HG03135 (cell line): Measurements from ENCODE around the gene MFAP1.

Experiments used
- ATAC-seq: cut with Tn5 transposase; IDR thresholded peaks from one replicate; pipeline ENCODE4 v1.9.1; 2021; ENCODE audit warnings: mild to moderate bottlenecking, moderate library complexity; ENCODE audit not compliant: unreplicated experiment

The MFAP1 gene

DNA sequence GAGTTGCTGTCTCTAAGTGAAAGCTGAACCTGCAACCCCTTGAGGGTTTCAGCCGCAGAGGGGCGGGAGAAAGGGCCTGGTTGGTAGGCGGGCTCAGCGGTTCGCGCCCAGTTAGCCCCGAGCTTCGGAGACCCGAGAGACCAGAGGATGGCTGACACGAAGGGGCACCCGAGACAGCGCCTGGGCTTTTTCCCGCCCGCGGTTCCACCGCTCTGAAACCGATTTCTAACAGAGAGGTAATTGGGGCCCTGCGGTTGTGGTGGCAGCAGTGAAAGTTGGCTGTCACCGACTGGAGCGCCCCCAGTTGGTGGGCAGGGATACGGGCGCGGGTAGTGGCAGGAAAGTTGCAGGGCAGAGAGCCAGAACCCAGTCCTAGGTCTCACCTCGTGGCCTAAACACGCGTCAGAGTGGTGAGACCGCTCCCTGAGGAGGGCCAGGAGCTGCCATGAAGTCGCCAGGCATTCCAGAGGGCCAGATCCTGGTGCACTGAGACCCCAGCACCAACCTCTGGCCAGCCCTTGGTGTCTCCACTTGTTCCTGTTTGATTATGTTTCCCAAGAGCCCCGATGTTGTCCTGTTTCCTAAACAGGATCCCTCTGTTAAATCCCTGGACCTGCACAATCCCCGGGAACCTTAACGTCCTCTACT lies 47.1 kb downstream of the MFAP1 start:
- peak; percentile 61 for ATAC-seq

DNA sequence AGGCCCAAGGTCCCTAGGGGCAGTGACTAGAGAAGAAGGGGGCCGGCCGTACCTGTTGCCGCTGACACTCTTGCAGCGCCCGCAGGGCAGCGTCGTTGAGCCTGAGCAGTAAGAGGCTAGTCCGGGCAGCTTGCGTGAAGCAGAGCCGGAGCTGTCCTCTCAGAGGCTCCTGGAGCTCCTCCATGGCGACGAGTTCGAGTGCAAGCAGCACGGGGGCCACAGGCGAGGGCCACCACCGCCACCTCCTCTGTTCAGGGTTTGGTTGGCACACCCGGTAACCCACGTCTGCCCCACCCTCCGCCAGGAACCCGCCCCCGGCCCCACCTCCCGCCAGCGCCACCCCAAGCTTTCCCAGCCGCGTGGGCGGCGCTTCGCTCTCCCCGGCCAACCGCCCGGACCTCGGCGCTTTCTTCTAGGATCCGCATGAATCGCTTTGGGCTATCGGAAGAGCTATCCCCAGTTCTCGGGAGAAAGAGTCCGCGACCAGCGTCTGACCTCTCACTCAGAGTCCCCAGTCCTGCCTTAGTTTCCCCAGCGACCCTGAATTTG lies 47.7 kb downstream of the MFAP1 start, which contains the start of gene ELL3:
TSS of gene ELL3 (minus strand) at position 249 of the 549 bp plus-strand sequence. CDS start at position 184, 65 bp downstream.
- peak; percentile 31 for ATAC-seq

DNA sequence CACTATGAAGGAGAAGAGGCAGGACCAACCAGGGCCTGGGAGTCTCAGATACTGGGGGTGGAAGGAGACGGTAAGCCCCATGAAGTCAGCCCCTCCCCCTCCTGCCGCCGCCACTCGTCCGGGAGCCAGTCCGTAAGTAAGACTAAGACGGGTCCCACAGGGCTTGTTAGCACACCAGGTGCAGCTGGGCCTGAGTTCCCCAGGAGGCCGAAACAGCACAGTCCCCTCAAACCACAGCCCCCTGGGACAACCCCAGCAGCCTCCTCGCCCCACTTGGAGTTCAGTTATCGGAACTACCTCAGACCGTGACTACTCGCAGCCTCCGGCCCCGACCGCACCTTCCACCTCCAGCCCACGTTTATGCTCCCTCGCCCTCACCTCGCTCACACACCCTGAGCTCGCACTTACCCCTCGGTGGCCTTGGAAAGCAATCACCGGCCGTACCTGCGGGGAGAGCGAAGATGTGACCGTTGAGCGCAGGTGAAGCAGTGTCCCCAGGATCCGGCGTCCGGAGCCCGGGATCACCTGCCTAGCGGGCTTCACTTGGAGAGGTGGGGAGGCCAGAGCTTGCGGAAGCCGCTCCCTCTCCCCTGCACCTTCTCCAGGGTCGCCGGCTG lies 48.3 kb downstream of the MFAP1 start:
- peak; percentile 57 for ATAC-seq

DNA sequence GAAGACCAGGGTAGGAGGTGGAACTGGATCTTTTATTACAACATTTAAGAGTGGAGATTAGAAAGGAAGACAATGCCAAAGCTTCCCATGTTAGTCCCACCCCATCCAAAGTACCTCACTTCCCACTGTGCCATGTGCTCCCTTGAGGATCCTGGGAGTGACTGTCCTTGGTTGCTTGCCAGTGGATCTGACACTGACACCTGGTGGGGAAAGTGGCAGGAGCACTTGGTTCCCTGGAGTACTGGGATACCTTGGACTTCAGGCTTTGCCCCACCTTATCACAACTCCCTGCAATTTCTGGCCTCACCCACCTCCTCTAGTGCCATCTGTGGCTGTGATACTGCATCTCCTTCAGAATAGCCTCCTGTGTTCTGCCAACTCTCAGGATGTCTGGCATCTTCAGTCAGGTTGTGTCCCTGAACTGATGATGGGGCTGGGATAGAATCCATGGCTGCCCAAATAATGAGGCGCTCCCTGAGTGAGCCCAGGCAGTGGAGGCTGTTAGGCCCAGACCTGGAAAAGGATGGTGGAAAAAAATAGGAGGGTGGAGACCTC lies 49.0 kb downstream of the MFAP1 start:
- ATAC-seq: no peak

DNA sequence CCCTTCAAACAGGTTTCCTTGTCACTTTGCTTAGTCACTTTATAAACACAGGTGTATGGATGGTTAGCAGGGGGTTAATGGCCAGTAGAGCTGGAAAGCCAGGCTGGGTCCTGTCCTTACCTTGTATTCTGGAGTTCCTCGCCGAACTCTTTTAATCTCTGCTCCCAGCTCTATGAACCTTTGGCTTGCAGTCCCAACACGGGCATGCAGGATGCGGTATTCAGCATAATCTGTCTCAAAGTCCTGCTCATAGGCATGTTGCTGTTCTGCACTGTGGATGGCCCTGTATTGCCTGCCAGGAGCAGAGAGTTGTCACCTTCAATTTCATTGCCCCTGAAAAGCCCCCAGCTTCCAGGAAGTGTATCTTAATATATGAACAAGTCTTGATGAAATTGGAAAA lies 50.4 kb downstream of the MFAP1 start:
- no peak for ATAC-seq

DNA sequence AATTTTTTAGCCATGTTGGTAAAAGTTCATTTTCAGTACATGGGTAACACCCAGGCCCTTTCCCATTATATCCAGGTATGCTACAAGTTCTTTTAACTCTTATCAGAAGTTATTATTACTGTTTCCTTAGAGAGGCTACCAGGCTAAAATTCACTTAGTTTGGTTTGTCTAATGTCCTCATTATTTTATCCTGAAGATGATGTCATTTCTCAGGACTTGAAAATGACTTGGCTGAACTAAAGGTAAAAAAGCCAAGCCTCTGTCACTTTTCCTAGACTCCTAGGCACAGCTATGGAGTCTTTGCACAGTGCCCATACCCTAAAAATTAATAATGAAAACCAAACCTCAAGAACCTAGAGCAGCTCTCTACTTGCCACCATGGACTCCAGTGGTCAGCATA lies 51.9 kb downstream of the MFAP1 start:
- no peak for ATAC-seq

DNA sequence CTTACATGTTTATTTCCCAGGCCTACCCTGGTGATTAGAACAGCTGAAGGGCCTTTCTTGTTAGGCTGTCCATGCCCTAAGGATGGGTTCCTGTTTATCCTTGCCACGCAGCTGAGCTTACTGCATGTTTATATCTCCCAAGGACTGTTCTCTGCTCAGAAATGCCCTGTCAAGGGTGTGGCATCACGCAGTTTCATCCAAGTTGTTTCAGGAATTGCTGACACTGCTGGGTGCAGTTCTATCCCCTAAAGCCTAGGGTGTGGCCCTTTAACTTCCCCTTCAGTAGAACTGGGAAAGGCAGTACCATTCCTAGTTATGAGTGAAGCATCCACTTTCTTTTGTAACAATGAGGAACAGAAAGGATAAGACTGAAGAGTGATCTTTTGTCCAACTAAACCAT lies 52.7 kb downstream of the MFAP1 start:
- no peak for ATAC-seq

DNA sequence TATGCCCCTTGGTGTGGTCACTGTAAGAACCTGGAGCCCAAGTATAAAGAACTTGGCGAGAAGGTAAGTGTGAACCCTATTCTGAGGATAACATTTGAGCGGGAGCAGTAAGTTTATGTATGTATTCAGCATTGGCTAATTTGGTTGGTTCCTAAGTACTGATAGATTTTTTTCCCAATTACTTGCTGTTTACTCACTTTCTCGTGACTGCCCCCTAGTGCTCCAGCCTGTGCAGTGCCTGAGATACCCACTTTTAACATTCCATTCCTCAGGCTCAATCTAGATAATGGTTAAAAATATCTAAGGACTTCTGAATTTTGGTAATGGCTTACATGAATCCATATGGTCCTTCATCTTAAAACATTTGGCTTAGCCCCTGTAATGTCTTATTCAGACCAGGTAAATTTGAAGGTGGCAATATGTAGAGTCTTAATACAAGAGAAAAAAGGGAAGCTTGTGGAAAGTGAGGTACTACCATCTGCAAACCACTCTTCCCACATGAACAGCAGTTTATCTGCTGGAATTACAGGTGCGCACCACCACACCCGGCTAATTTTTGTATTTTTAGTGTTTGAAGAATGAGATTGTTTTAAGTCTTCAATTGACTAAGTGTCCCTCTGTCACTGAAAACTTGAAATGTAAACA lies 54.8 kb downstream of the MFAP1 start:
- no peak for ATAC-seq

DNA sequence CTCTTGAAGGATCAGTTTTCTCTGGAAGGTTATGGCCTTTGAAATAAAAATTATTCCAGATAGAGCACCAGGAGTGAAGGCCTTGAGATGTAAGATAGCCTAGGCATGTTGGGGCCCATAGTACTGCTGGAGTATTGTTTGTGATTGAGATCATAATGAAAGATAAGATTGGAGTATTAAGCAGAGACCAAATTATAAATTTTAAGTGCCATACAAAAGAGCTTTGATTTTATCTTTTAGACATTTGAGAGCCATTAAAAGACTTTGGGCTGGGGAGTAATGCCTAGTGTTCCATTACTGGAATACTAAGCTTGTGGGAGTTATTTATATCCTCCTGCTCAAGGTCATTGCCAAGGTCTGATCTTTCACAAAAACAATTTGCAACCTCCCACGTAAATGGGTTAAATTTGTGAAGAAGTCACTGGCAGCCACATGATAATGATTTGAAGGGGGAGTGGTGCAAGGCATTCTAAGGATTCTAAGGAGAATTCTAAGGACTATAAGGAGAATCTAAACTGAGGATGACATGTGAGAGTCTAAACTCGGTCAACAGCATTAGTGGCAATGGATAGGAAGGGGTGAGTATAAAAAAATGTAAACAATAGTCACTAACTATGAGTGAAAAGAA lies 60.6 kb downstream of the MFAP1 start:
- ATAC-seq: no peak

DNA sequence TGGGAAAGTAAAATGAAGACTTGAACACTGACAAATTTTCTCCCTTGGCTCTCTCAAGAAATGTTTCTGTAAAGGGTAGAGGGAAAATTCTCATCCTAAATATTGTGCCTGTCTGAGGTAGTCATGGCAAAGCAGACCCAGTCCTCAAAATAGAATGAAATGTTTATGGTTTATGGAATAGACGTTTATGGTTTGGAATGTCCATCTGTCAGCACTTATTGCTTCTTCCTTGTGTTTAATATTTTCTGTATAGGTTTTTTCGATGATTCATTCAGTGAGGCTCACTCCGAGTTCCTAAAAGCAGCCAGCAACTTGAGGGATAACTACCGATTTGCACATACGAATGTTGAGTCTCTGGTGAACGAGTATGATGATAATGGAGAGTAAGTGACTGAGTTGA lies 61.7 kb downstream of the MFAP1 start:
- no peak for ATAC-seq
